ENCODE results near the gene PARD3. TPM values are rescaled to one million over a fixed set of nuclear protein-coding genes. Genes with fewer than 3 reads are reported as not detected.

Gene PARD3
- total RNA-seq, 1 experiment from 2014 or later: 154 TPM

DNA sequence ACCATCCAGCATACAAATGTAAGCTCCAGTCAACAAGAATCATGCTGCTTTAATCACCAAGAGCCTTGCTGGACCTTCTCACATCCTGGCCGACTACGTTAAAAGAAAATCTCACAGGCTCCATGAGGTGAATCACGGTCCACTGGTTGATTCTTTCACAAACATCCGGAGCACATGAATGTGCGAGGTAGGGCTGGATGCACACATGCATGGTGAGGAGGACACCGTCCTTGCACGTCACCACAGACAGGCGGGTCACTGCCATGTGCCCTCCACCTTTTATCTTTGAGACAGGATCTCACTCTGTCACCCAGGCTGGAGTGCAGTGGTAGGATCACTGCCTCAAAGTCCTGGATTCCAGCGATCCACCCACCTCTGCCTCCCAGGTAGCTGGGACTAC lies 265.1 kb downstream of the PARD3 start:
- Histone ChIP-seq H3K9ac (ENCODE audit: low read length) (no peak overlapping the region), H3K9me3 (ENCODE audit: low read length) (no peaks in the 10 kb centered on the region), H2AFZ (ENCODE audit: low read length) (no peak overlapping the region), H3K27me3 (ENCODE audit: low read length) (no peaks in the 10 kb centered on the region), H3K9me2 (replicated peaks; ENCODE audit: low read length) (no peaks in the 10 kb centered on the region), H3K27ac (ENCODE audit: low read length) (no peak overlapping the region), H3K4me2 (ENCODE audit: low read length) (no peak overlapping the region), H3K4me3 (ENCODE audit: low read length) (no peak overlapping the region), H3F3A (ENCODE audit: low read length, unreplicated experiment) (no peaks in the 10 kb centered on the region), H3K36me3 (ENCODE audit: low read depth, low read length) (no peaks in the 10 kb centered on the region), H3K79me2 (ENCODE audit: low read length) (no peaks in the 10 kb centered on the region), H3K4me1 (ENCODE audit: insufficient read depth, low read length) (no peaks in the 10 kb centered on the region), H4K20me1 (ENCODE audit: low read length) (no peaks in the 10 kb centered on the region)
- ChIA-PET CTCF (no interaction called here), POLR2A (ENCODE audit: unreplicated experiment) (no interaction called here)
- no TSS peak for BruUV-seq (replicated peaks)
- no peak for ATAC-seq
- intact Hi-C loops (cut with micrococcal nuclease): loop anchor here (2.0 kb wide), 1 partner anchor 27 kb away; no protein-coding TSS in a partner anchor
- no peak for TF ChIP-seq CTCF (conservative IDR thresholded peaks at IDR 0.05; ENCODE audit: low read depth, low read length)
- no peak for TF ChIP-seq EZH2 (IDR thresholded peaks at IDR 0.05; ENCODE audit: low read length, unreplicated experiment)
- TF ChIP-seq EZH2phosphoT487 (IDR thresholded peaks at IDR 0.05; ENCODE audit: borderline replicate concordance, low read length): no peak
- no peak for DNase-seq

GRCh38 chr10:34549001-34549400 lies 266.1 kb downstream of the PARD3 start:
- ChIA-PET POLR2A (ENCODE audit: unreplicated experiment) (no interaction called here), CTCF (no interaction called here)
- Histone ChIP-seq H3K79me2 (ENCODE audit: low read length) (no peaks in the 10 kb centered on the region), H3K4me2 (ENCODE audit: low read length) (no peak overlapping the region), H3K9me3 (ENCODE audit: low read length) (no peaks in the 10 kb centered on the region), H4K20me1 (ENCODE audit: low read length) (no peaks in the 10 kb centered on the region), H3K36me3 (ENCODE audit: low read depth, low read length) (no peaks in the 10 kb centered on the region), H3K4me3 (ENCODE audit: low read length) (no peak overlapping the region), H2AFZ (ENCODE audit: low read length) (no peak overlapping the region), H3K27ac (ENCODE audit: low read length) (no peak overlapping the region), H3K9ac (ENCODE audit: low read length) (no peak overlapping the region), H3K4me1 (ENCODE audit: insufficient read depth, low read length) (no peaks in the 10 kb centered on the region), H3F3A (ENCODE audit: low read length, unreplicated experiment) (no peaks in the 10 kb centered on the region), H3K9me2 (replicated peaks; ENCODE audit: low read length) (no peaks in the 10 kb centered on the region), H3K27me3 (ENCODE audit: low read length) (no peaks in the 10 kb centered on the region)
- intact Hi-C loops (cut with micrococcal nuclease): loop anchor here (2.0 kb wide), 1 partner anchor 28 kb away; no protein-coding TSS in a partner anchor
- ATAC-seq (no peak), DNase-seq (no peak)
- no peak for TF ChIP-seq EZH2phosphoT487 (IDR thresholded peaks at IDR 0.05; ENCODE audit: borderline replicate concordance, low read length)
- TF ChIP-seq EZH2 (IDR thresholded peaks at IDR 0.05; ENCODE audit: low read length, unreplicated experiment): no peak
- no peak for TF ChIP-seq CTCF (conservative IDR thresholded peaks at IDR 0.05; ENCODE audit: low read depth, low read length)
- BruUV-seq (replicated peaks): no TSS peak

DNA sequence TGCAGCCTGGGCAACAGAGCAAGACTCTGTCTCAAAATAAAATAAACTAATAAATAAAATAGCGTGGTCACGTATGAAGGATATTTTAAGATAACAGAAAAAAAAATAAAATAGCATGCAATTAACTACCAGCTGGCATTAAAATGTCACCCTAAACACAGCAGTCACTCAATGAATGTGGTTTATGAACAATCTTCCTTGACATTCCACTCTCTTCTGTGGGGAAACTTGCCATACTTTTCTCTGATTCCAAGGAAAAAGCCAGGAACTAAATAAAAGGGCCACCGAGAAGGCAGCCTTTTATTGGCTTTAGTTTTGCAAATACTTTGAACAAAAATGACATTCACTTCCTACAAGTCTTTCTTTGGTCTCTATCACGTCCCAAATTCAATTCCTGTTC lies 266.6 kb downstream of the PARD3 start:
- no TSS peak for BruUV-seq (replicated peaks)
- H3K36me3 ChIP-seq (ENCODE audit: low read depth, low read length): no peaks in the 10 kb centered on the region

More for the DNA sequence above, 266.6 kb downstream of the PARD3 start:
- H3F3A ChIP-seq (ENCODE audit: low read length, unreplicated experiment): no peaks in the 10 kb centered on the region
- H3K27me3 ChIP-seq (ENCODE audit: low read length): no peaks in the 10 kb centered on the region
- POLR2A ChIA-PET (ENCODE audit: unreplicated experiment): no interaction called here
- no peak overlapping the region for H3K4me3 ChIP-seq (ENCODE audit: low read length)
- DNase-seq (no peak), ATAC-seq (no peak)
- no peak overlapping the region for H3K9ac ChIP-seq (ENCODE audit: low read length)
- no peak for TF ChIP-seq EZH2phosphoT487 (IDR thresholded peaks at IDR 0.05; ENCODE audit: borderline replicate concordance, low read length)
- no peak for TF ChIP-seq EZH2 (IDR thresholded peaks at IDR 0.05; ENCODE audit: low read length, unreplicated experiment)
- TF ChIP-seq CTCF (conservative IDR thresholded peaks at IDR 0.05; ENCODE audit: low read depth, low read length): no peak
- H3K27ac ChIP-seq (ENCODE audit: low read length): no peak overlapping the region
- CTCF ChIA-PET: no interaction called here
- H3K9me3 ChIP-seq (ENCODE audit: low read length): no peaks in the 10 kb centered on the region
- no peaks in the 10 kb centered on the region for H4K20me1 ChIP-seq (ENCODE audit: low read length)
- no peaks in the 10 kb centered on the region for H3K4me1 ChIP-seq (ENCODE audit: insufficient read depth, low read length)
- no peak overlapping the region for H2AFZ ChIP-seq (ENCODE audit: low read length)
- intact Hi-C loops (cut with micrococcal nuclease): loop anchor here (2.0 kb wide), 1 partner anchor 28 kb away; no protein-coding TSS in a partner anchor
- no peaks in the 10 kb centered on the region for H3K9me2 ChIP-seq (replicated peaks; ENCODE audit: low read length)
- no peak overlapping the region for H3K4me2 ChIP-seq (ENCODE audit: low read length)
- no peaks in the 10 kb centered on the region for H3K79me2 ChIP-seq (ENCODE audit: low read length)
